Pulmonary artery endothelial cell (primary cell): ENCODE results near the gene ENOX1. TPM values are rescaled to one million over a fixed set of nuclear protein-coding genes. Genes with fewer than 3 reads are reported as not detected.

Source experiments
- DNase-seq: peaks from one replicate; pipeline ENCODE4 v3.0.0-alpha.2; 2011; ENCODE audit warnings: low read depth, low spot score
- total RNA-seq: library from RNA; depleted of rRNA; stranded (reverse); fragments of >200 nt; gene quantifications from 2 replicates; pipeline ENCODE4 v1.2.3, GENCODE V29; 2014

ENOX1 gene
- total RNA-seq, 1 donor from 2014 or later, result 7.1 TPM

- DNase-seq, result no peak
These were observed 234.8 kb downstream of the ENOX1 start for GRCh38 chr13:43551897-43552456.

GRCh38 chr13:43546816-43547215 is 240.0 kb downstream of the ENOX1 start:
- DNase-seq, result no peak

GRCh38 chr13:43546251-43546650 is 240.5 kb downstream of the ENOX1 start:
- no peak for DNase-seq

- no peak for DNase-seq
These were observed 241.4 kb downstream of the ENOX1 start for GRCh38 chr13:43545317-43545874.

GRCh38 chr13:43544631-43545030 is 242.1 kb downstream of the ENOX1 start:
- DNase-seq, result no peak

- DNase-seq, result no peak
These were observed 242.8 kb downstream of the ENOX1 start for GRCh38 chr13:43544011-43544410.

- no peak for DNase-seq
These were observed 243.4 kb downstream of the ENOX1 start for GRCh38 chr13:43543331-43543730.

GRCh38 chr13:43537124-43537523 is 249.6 kb downstream of the ENOX1 start:
- DNase-seq, result no peak

GRCh38 chr13:43529796-43530195 is 257.0 kb downstream of the ENOX1 start:
- no peak for DNase-seq

GRCh38 chr13:43528992-43529391 is 257.8 kb downstream of the ENOX1 start:
- no peak for DNase-seq

GRCh38 chr13:43522788-43523187 is 264.0 kb downstream of the ENOX1 start:
- no peak for DNase-seq

- DNase-seq, result no peak
These were observed 266.4 kb downstream of the ENOX1 start for GRCh38 chr13:43520351-43520750.

GRCh38 chr13:43518833-43519232 is 267.9 kb downstream of the ENOX1 start:
- DNase-seq, result no peak

GRCh38 chr13:43516401-43516833 is 270.4 kb downstream of the ENOX1 start:
- no peak for DNase-seq

- DNase-seq, result no peak
These were observed 271.2 kb downstream of the ENOX1 start for GRCh38 chr13:43515531-43515930.

GRCh38 chr13:43514311-43514710 is 272.5 kb downstream of the ENOX1 start:
- no peak for DNase-seq

GRCh38 chr13:43512221-43512620 is 274.6 kb downstream of the ENOX1 start:
- DNase-seq, result no peak

GRCh38 chr13:43510956-43511901 is 275.5 kb downstream of the ENOX1 start:
- DNase-seq, result no peak

GRCh38 chr13:43495732-43496131 is 291.0 kb downstream of the ENOX1 start:
- DNase-seq, result no peak

GRCh38 chr13:43494206-43494605 is 292.6 kb downstream of the ENOX1 start:
- DNase-seq, result no peak

GRCh38 chr13:43493496-43494000 is 293.2 kb downstream of the ENOX1 start:
- no peak for DNase-seq

- no peak for DNase-seq
These were observed 294.0 kb downstream of the ENOX1 start for GRCh38 chr13:43492745-43493144.
